K562 (cell line): Measurements from ENCODE around the gene MCM7. TPM values are rescaled to one million over a fixed set of nuclear protein-coding genes. Genes with fewer than 3 reads are reported as not detected.

Experiments
- CEBPG ChIP-seq, 3 experiments: fragments of 200-800 bp in 1 of 3; sonication (Bioruptor generic) in 1 of 3; sonication (generic) in 1 of 3; formaldehyde crosslinking in 1 of 3; IDR thresholded peaks in 2 of 3; conservative IDR thresholded peaks in 1 of 3; 2 replicates each; pipeline versions ENCODE4 v1.6.1 to v1.8.0; 2016 to 2022; ENCODE audit warnings: missing compliant biosample characterization in 2 of 3, missing genetic modification characterization in 2 of 3, mild to moderate bottlenecking in 1 of 3, missing genetic modification reagents in 1 of 3
- GMEB1 ChIP-seq: fragments of 250-450 bp; sonication (Bioruptor Pico); IDR thresholded peaks from 2 replicates; pipeline ENCODE4 v1.4.0; 2020; ENCODE audit warnings: mild to moderate bottlenecking
- HNRNPLL ChIP-seq: fragments of 200-400 bp; formaldehyde crosslinking; IDR thresholded peaks from 2 replicates; pipeline ENCODE4 v1.6.1; 2017; ENCODE audit warnings: low read length, low read depth, mild to moderate bottlenecking; ENCODE audit not compliant: poor library complexity, severe bottlenecking
- JUND ChIP-seq, 2 experiments: IDR thresholded peaks; 2 replicates in 1 of 2; 3 replicates in 1 of 2; pipeline ENCODE4 v1.6.1; 2011; ENCODE audit warnings: borderline replicate concordance in 2 of 2, low read depth in 2 of 2, low read length in 2 of 2, improper control_type of control experiment in 1 of 2, missing biosample characterization in 1 of 2, missing genetic modification characterization in 1 of 2, missing genetic modification reagents in 1 of 2
- POLR2AphosphoS5 ChIP-seq: IDR thresholded peaks from 2 replicates; pipeline ENCODE4 v1.6.1; 2011; ENCODE audit warnings: mild to moderate bottlenecking, low read depth, low read length, moderate library complexity; ENCODE audit not compliant: control insufficient read depth, insufficient read depth
- RB1 ChIP-seq: fragments of 450-650 bp; IDR thresholded peaks from 2 replicates; pipeline ENCODE4 v1.6.1; 2017; ENCODE audit warnings: low read depth, mild to moderate bottlenecking
- REST ChIP-seq, 2 experiments: fragments of 450-650 bp; formaldehyde crosslinking in 1 of 2; IDR thresholded peaks; 2 replicates each; pipeline versions ENCODE4 v1.4.0 to v1.6.1; 2014 to 2020; ENCODE audit warnings: mild to moderate bottlenecking in 2 of 2, borderline replicate concordance in 1 of 2, low read depth in 1 of 2
- ZBTB11 ChIP-seq, 3 experiments: fragments of 200-800 bp in 1 of 3; fragments of 250-450 bp in 1 of 3; fragments of 450-650 bp in 1 of 3; sonication (Bioruptor Pico) in 1 of 3; sonication (Bioruptor generic) in 1 of 3; formaldehyde crosslinking in 1 of 3; IDR thresholded peaks; 2 replicates each; pipeline versions ENCODE4 v1.6.1 to v1.8.0; 2016 to 2022; ENCODE audit warnings: mild to moderate bottlenecking in 2 of 3, missing genetic modification characterization in 2 of 3, missing compliant biosample characterization in 1 of 3, moderate library complexity in 1 of 3
- ZNF766 ChIP-seq: fragments of 200-800 bp; sonication (Bioruptor generic); conservative IDR thresholded peaks from 2 replicates; pipeline ENCODE4 v1.6.1; 2016; ENCODE audit warnings: missing genetic modification characterization, missing compliant biosample characterization
- polyA plus RNA-seq, 8 experiments: library from polyadenylated mRNA; depleted of rRNA in 4 of 8; stranded (reverse) in 5 of 8; unstranded in 3 of 8; fragments of >200 nt; fragmentation: Nextera tagmentation in 2 of 8; fragmentation: Illumina TruSeq in 1 of 8; extraction: Ambion mirVana in 2 of 8; extraction: Trizol in 1 of 8; gene quantifications; 2 replicates each; pipeline versions ENCODE4 v1.2.1 to v1.2.3, GENCODE V29; 2011 to 2014; ENCODE audit warnings: inconsistent platforms in 1 of 8, missing spikeins in 1 of 8
- total RNA-seq, 7 experiments: library from RNA; depleted of rRNA in 6 of 7; stranded (reverse); fragments of >200 nt in 6 of 7; fragmentation: Illumina TruSeq in 2 of 7; extraction: Trizol in 2 of 7; gene quantifications; 2 replicates each; pipeline versions ENCODE4 v1.2.1 to v1.2.3, GENCODE V29; 2011 to 2021; ENCODE audit warnings: low replicate concordance in 1 of 7

Gene MCM7
- total and polyA plus RNA-seq, 9 of the 15 experiments (the other 6 are each of a cell fraction or from before 2014, with no cell fraction given) = 329 to 856 (median 437) TPM

- TF ChIP-seq RB1 (peak; percentile 100), ZNF766 (CRISPR knock-in tag) (peak; percentile 58; the same call in 1 of the 2 replicates), REST (IDR thresholded peaks at IDR 0.05; ENCODE audit: borderline replicate concordance) (peak; percentile 94), REST (CRISPR knock-in tag; IDR thresholded peaks at IDR 0.05; ENCODE audit: low read depth) (no peak), HNRNPLL (peak; percentile 74), ZBTB11 (CRISPR knock-in tag; IDR thresholded peaks at IDR 0.05) (peak in 1 of 3 experiments; percentile 45; a peak in 1 of 6 replicates), JUND (IDR thresholded peaks at IDR 0.05; ENCODE audit: borderline replicate concordance, low read depth, low read length) (peak; percentile 49; the same call in 1 of the 2 replicates), JUND (tag; IDR thresholded peaks at IDR 0.05; ENCODE audit: borderline replicate concordance, low read depth, low read length) (no peak; the same call in 2 of the 3 replicates), POLR2AphosphoS5 (peak; percentile 70), GMEB1 (peak; percentile 93), CEBPG (CRISPR knock-in tag; IDR thresholded peaks at IDR 0.05) (no peak; the same call in 1 of the 2 replicates), CEBPG (tag; conservative IDR thresholded peaks at IDR 0.05 in 1 of 2, IDR thresholded peaks at IDR 0.05 in 1 of 2) (peak in 1 of 2 experiments; percentile 19; a peak in 1 of 4 replicates)
These were observed at the start of gene MCM7, which contains the start of gene AP4M1 (continued) for GRCh38 chr7:100101016-100101862.
